NB4 (cell line): ENCODE results near the gene GLYATL2.

Experiments
- POLR2A ChIP-seq: IDR thresholded peaks from 2 replicates; pipeline ENCODE4 v1.6.1; 2011; ENCODE audit warnings: mild to moderate bottlenecking; ENCODE audit not compliant: insufficient read length; ENCODE audit errors: extremely low read depth
- TF ChIP-seq, protein P1 (sequence below): IDR thresholded peaks from one replicate; pipeline ENCODE4 v1.5.1; 2012; ENCODE audit warnings: low read depth, low read length
- TF ChIP-seq, protein P2 (sequence below): IDR thresholded peaks from 2 replicates; pipeline ENCODE4 v1.6.1; 2011; ENCODE audit warnings: low read depth, low read length

DNA sequence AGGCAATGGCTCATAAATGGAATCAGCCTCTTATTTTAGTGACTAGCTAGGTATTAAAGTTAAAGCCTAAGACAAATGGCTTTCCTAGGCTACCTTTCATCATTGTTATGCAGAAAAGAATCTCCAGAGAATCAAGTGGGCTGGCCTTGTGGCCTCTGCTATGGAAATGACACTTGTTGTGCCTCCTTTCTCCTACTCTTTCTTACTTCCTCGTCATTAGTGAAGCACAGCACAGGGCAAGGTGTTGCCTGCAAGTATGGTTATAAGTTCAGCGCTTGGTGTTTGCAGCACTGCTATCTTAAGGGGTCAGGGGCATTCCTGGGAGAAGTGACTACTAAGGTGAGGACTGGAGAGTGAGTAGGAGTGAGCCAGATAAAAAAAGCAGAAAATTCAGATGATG is 49.4 kb upstream of the GLYATL2 start:
- TF ChIP-seq, protein P1, sequence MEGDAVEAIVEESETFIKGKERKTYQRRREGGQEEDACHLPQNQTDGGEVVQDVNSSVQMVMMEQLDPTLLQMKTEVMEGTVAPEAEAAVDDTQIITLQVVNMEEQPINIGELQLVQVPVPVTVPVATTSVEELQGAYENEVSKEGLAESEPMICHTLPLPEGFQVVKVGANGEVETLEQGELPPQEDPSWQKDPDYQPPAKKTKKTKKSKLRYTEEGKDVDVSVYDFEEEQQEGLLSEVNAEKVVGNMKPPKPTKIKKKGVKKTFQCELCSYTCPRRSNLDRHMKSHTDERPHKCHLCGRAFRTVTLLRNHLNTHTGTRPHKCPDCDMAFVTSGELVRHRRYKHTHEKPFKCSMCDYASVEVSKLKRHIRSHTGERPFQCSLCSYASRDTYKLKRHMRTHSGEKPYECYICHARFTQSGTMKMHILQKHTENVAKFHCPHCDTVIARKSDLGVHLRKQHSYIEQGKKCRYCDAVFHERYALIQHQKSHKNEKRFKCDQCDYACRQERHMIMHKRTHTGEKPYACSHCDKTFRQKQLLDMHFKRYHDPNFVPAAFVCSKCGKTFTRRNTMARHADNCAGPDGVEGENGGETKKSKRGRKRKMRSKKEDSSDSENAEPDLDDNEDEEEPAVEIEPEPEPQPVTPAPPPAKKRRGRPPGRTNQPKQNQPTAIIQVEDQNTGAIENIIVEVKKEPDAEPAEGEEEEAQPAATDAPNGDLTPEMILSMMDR: no peak
- no peak for TF ChIP-seq POLR2A
- TF ChIP-seq, protein P2, sequence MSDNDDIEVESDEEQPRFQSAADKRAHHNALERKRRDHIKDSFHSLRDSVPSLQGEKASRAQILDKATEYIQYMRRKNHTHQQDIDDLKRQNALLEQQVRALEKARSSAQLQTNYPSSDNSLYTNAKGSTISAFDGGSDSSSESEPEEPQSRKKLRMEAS: no peak
